Stimulated activated CD4-positive, alpha-beta T cell treated with anti-CD3 and anti-CD28 coated beads, Interleukin-4, amount 100 ng/mL, for 1 hour (primary cell): ENCODE measurements around the gene TSPAN2.

ENCODE experiments used
- DNase-seq: peaks from one replicate; pipeline ENCODE4 v3.0.0-alpha.2; 2020

The TSPAN2 gene

GRCh38 chr1:115073298-115074087 lies 15.8 kb downstream of the TSPAN2 start:
- DNase-seq = no peak

GRCh38 chr1:115071012-115071664 lies 18.2 kb downstream of the TSPAN2 start:
- no peak for DNase-seq

GRCh38 chr1:115069659-115070308 lies 19.5 kb downstream of the TSPAN2 start:
- DNase-seq = no peak

GRCh38 chr1:115068826-115069585 lies 20.3 kb downstream of the TSPAN2 start:
- DNase-seq = no peak

- DNase-seq = no peak
Measured at GRCh38 chr1:115067161-115067859, 22.0 kb downstream of the TSPAN2 start.

- DNase-seq = no peak
Measured at GRCh38 chr1:115065021-115065420, 24.3 kb downstream of the TSPAN2 start.

GRCh38 chr1:115064461-115064860 lies 24.8 kb downstream of the TSPAN2 start:
- DNase-seq = no peak

GRCh38 chr1:115063228-115063901 lies 25.9 kb downstream of the TSPAN2 start:
- DNase-seq = no peak

GRCh38 chr1:115062542-115063004 lies 26.7 kb downstream of the TSPAN2 start:
- DNase-seq = peak; percentile 78

- DNase-seq = no peak
Measured at GRCh38 chr1:115060501-115060900, 28.8 kb downstream of the TSPAN2 start.

GRCh38 chr1:115059316-115059715 lies 30.0 kb downstream of the TSPAN2 start:
- no peak for DNase-seq

GRCh38 chr1:115057661-115058254 lies 31.5 kb downstream of the TSPAN2 start:
- DNase-seq = no peak

- no peak for DNase-seq
Measured at GRCh38 chr1:115056395-115056798, 32.9 kb downstream of the TSPAN2 start.

GRCh38 chr1:115052454-115053083 lies 36.7 kb downstream of the TSPAN2 start:
- DNase-seq = peak; percentile 53

- DNase-seq = no peak
Measured at GRCh38 chr1:115051850-115052249, 37.5 kb downstream of the TSPAN2 start.

- no peak for DNase-seq
Measured at GRCh38 chr1:115046751-115047150, 42.6 kb downstream of the TSPAN2 start.

GRCh38 chr1:115041654-115042053 lies 47.6 kb downstream of the TSPAN2 start:
- no peak for DNase-seq

GRCh38 chr1:115040501-115040900 lies 48.8 kb downstream of the TSPAN2 start:
- no peak for DNase-seq

GRCh38 chr1:115036814-115037507 lies 52.3 kb downstream of the TSPAN2 start:
- DNase-seq = no peak

- no peak for DNase-seq
Measured at GRCh38 chr1:115035652-115036051, 53.7 kb downstream of the TSPAN2 start.
